ENCODE data around the gene OSM.

- TF ChIP-seq POLR2A (IDR thresholded peaks at IDR 0.05) (no peak), CTCF (IDR thresholded peaks at IDR 0.05) (no peak)
Measured at GRCh38 chr22:30313527-30314363, 47.1 kb upstream of the OSM start.

Measured in thyroid gland (tissue), 4 donors.